Parathyroid adenoma (tissue), 2 donors: ENCODE data around the gene CEACAM3.
A peak's percentile ranks its signal among the peaks of the same experiment; 100 is the strongest.

Experiments
- H2AFZ ChIP-seq: fragments of 300-600 bp; sonication (generic); one replicate; pipeline ENCODE4 v1.7.0; 2017; ENCODE audit warnings: antibody characterized with exemption, mild to moderate bottlenecking
- H3K27ac ChIP-seq: fragments of 300-600 bp; sonication (generic); one replicate; pipeline ENCODE4 v1.7.0; 2017
- H3K27me3 ChIP-seq: fragments of 300-600 bp; sonication (generic); one replicate; pipeline ENCODE4 v1.7.0; 2017; ENCODE audit warnings: low read length; ENCODE audit not compliant: control insufficient read depth, insufficient read depth
- H3K36me3 ChIP-seq: fragments of 300-600 bp; sonication (generic); one replicate; pipeline ENCODE4 v1.7.0; 2017; ENCODE audit warnings: low read length; ENCODE audit not compliant: control insufficient read depth, insufficient read depth
- H3K4me1 ChIP-seq: fragments of 300-600 bp; sonication (generic); one replicate; pipeline ENCODE4 v1.7.0; 2017; ENCODE audit warnings: control low read depth
- H3K4me2 ChIP-seq: fragments of 300-600 bp; sonication (generic); one replicate; pipeline ENCODE4 v1.7.0; 2017; ENCODE audit warnings: low read length
- H3K4me3 ChIP-seq: fragments of 300-600 bp; sonication (generic); one replicate; pipeline ENCODE4 v1.7.0; 2017; ENCODE audit warnings: low read depth, low read length
- H3K79me2 ChIP-seq: fragments of 300-600 bp; sonication (generic); one replicate; pipeline ENCODE4 v1.7.0; 2017; ENCODE audit warnings: control low read depth
- H3K9ac ChIP-seq: fragments of 300-600 bp; sonication (generic); one replicate; pipeline ENCODE4 v1.7.0; 2017; ENCODE audit warnings: mild to moderate bottlenecking
- H3K9me3 ChIP-seq: fragments of 300-600 bp; sonication (generic); one replicate; pipeline ENCODE4 v1.7.0; 2017; ENCODE audit warnings: low read length; ENCODE audit not compliant: control insufficient read depth
- CTCF ChIP-seq: fragments of 300-600 bp; sonication (generic); IDR thresholded peaks from one replicate; pipeline ENCODE4 v1.7.0; 2017; ENCODE audit warnings: antibody characterized with exemption, mild to moderate bottlenecking
- donor health status: primary hyperparathyroidism.

Gene CEACAM3

GRCh38 chr19:41792513-41793413 lies 3.6 kb upstream of the CEACAM3 start:
- TF ChIP-seq CTCF = peak; percentile 79
- no peaks in the 10 kb centered on the region for H3K79me2 ChIP-seq
- no peaks in the 10 kb centered on the region for H3K27me3 ChIP-seq

GRCh38 chr19:41793414-41793727 lies 3.0 kb upstream of the CEACAM3 start:
- Histone ChIP-seq H3K4me1 (no peaks in the 10 kb centered on the region), H3K4me2 (no peak overlapping the region), H3K9me3 (no peaks in the 10 kb centered on the region), H3K36me3 (no peaks in the 10 kb centered on the region), H3K4me3 (no peak overlapping the region), H3K27ac (no peak overlapping the region), H3K27me3 (no peaks in the 10 kb centered on the region), H3K9ac (no peak overlapping the region), H2AFZ (no peak overlapping the region), H3K79me2 (no peaks in the 10 kb centered on the region)
- TF ChIP-seq CTCF = no peak

More at GRCh38 chr19:41792513-41793413, 3.6 kb upstream of the CEACAM3 start:
- no peaks in the 10 kb centered on the region for H3K9me3 ChIP-seq
- H3K4me1 ChIP-seq = no peaks in the 10 kb centered on the region
- no peaks in the 10 kb centered on the region for H3K36me3 ChIP-seq
- no peak overlapping the region for H2AFZ ChIP-seq
- no peak overlapping the region for H3K4me2 ChIP-seq
- H3K27ac ChIP-seq = no peak overlapping the region
- no peak overlapping the region for H3K4me3 ChIP-seq
- no peak overlapping the region for H3K9ac ChIP-seq

- no peaks in the 10 kb centered on the region for H3K9me3 ChIP-seq
- no peak overlapping the region for H3K27ac ChIP-seq
- H3K79me2 ChIP-seq = no peaks in the 10 kb centered on the region
- TF ChIP-seq CTCF = peak; percentile 83
- H3K27me3 ChIP-seq = no peaks in the 10 kb centered on the region
- peaks cover 6% of the 10 kb centered on the region for H3K4me1 ChIP-seq
- no peak overlapping the region for H3K9ac ChIP-seq
- H2AFZ ChIP-seq = no peak overlapping the region
- no peaks in the 10 kb centered on the region for H3K36me3 ChIP-seq
- no peak overlapping the region for H3K4me2 ChIP-seq
- no peak overlapping the region for H3K4me3 ChIP-seq
Measured at GRCh38 chr19:41795031-41795461, 1.3 kb upstream of the CEACAM3 start.

GRCh38 chr19:41796901-41797300 lies 514 bp downstream of the CEACAM3 start:
- H3K4me3 ChIP-seq = no peak overlapping the region
- H3K27me3 ChIP-seq = no peaks in the 10 kb centered on the region

More at GRCh38 chr19:41796901-41797300, 514 bp downstream of the CEACAM3 start:
- peaks cover 6% of the 10 kb centered on the region for H3K4me1 ChIP-seq
- no peaks in the 10 kb centered on the region for H3K79me2 ChIP-seq
- no peak overlapping the region for H3K4me2 ChIP-seq
- H2AFZ ChIP-seq = no peak overlapping the region
- no peaks in the 10 kb centered on the region for H3K36me3 ChIP-seq
- H3K9me3 ChIP-seq = no peaks in the 10 kb centered on the region
- no peak overlapping the region for H3K9ac ChIP-seq
- no peak overlapping the region for H3K27ac ChIP-seq
- no peak for TF ChIP-seq CTCF
